Hindlimb muscle (tissue), 1 donor: ENCODE results near the gene RGL3. TPM values are rescaled to one million over a fixed set of nuclear protein-coding genes. Genes with fewer than 3 reads are reported as not detected.
"Not testable (repeated sequence)": the region's sequence is repeated elsewhere in the genome, so short reads cannot be mapped to it uniquely, and the experiment has no call there.

Experiments
- DNase-seq: peaks from one replicate; pipeline ENCODE4 v3.0.0-alpha.2; 2013
- polyA plus RNA-seq: library from polyadenylated mRNA; unstranded; fragments of 120-200 nt; gene quantifications from one replicate; pipeline ENCODE4 v1.2.1, GENCODE V29; 2013; ENCODE audit not compliant: insufficient read length

The RGL3 gene
- polyA plus RNA-seq, 1 donor: 0.15 TPM

- no peak for DNase-seq
Observed at GRCh38 chr19:11421371-11422098, 2.4 kb upstream of the RGL3 start.

- DNase-seq: no peak
Observed at GRCh38 chr19:11420429-11421370, 1.6 kb upstream of the RGL3 start.

- no peak for DNase-seq
Observed at GRCh38 chr19:11418094-11418548, 993 bp downstream of the RGL3 start.

- no peak for DNase-seq
Observed at GRCh38 chr19:11416346-11417052, 2.6 kb downstream of the RGL3 start.

GRCh38 chr19:11414544-11414943 lies 4.6 kb downstream of the RGL3 start:
- DNase-seq: no peak

GRCh38 chr19:11410682-11411081 lies 8.4 kb downstream of the RGL3 start:
- DNase-seq: no peak

GRCh38 chr19:11408591-11408990 lies 10.5 kb downstream of the RGL3 start:
- DNase-seq: no peak

- DNase-seq: not testable (repeated sequence)
Observed at GRCh38 chr19:11406703-11407236, 12.3 kb downstream of the RGL3 start.

GRCh38 chr19:11405846-11406643 lies 13.1 kb downstream of the RGL3 start:
- no peak for DNase-seq

- no peak for DNase-seq
Observed at GRCh38 chr19:11404588-11405222, 14.4 kb downstream of the RGL3 start.

- no peak for DNase-seq
Observed at GRCh38 chr19:11401808-11402543, 17.1 kb downstream of the RGL3 start.

- DNase-seq: no peak
Observed at GRCh38 chr19:11400798-11401197, 18.3 kb downstream of the RGL3 start.

GRCh38 chr19:11399667-11400066 lies 19.4 kb downstream of the RGL3 start:
- no peak for DNase-seq

GRCh38 chr19:11397089-11397610 lies 22.0 kb downstream of the RGL3 start:
- no peak for DNase-seq

GRCh38 chr19:11390933-11391680 lies 28.0 kb downstream of the RGL3 start:
- no peak for DNase-seq

GRCh38 chr19:11390359-11390758 lies 28.8 kb downstream of the RGL3 start:
- DNase-seq: no peak

- DNase-seq: no peak
Observed at GRCh38 chr19:11387162-11388034, 31.7 kb downstream of the RGL3 start.

- DNase-seq: no peak
Observed at GRCh38 chr19:11384778-11385129, 34.4 kb downstream of the RGL3 start.

- no peak for DNase-seq
Observed at GRCh38 chr19:11383706-11384048, 35.4 kb downstream of the RGL3 start.
